Measurements from ENCODE around the gene MBD4.

MBD4 gene

DNA sequence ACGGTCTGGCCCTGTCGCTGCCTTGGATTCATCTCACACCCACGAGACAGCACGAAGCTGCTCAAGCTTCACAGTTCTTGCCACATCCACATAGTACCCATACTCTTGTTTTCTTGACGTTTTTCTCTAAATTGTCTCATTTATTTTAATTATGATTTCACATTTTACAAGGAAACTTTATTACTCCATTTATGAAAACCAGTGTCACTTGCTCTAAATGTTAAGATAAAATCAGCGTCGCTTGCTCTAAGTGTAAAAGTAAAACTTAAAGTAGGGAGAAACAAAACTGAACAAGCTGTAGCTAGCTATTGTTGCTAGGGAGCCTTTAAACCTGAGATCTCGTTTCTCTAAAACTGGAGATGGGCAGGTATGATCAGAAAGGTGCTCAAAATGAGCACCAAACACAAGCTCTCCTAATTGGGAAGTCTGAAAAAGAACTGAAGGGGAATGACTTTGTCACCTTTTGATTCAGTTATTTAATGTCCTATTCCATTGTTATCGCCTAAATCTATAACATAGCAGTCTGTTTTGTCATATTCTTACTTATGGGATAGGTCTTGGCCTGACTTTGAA is 956 bp upstream of the MBD4 start:
- peak overlapping the region; percentile 68 for H2AFZ ChIP-seq (ENCODE audit: low read depth)
- no peaks in the 10 kb centered on the region for H3K27me3 ChIP-seq (ENCODE audit: insufficient read depth, low read depth)
- peak overlapping the region; percentile 63 for H3K4me2 ChIP-seq
- H4K20me1 ChIP-seq (ENCODE audit: insufficient read depth) = no peaks in the 10 kb centered on the region
- H3K27ac ChIP-seq = peak overlapping the region; percentile 85
- H3K4me1 ChIP-seq (ENCODE audit: low read depth, poor library complexity, severe bottlenecking) = peaks cover 43% of the 10 kb centered on the region
- no peak overlapping the region for H3K4me3 ChIP-seq (IDR thresholded peaks at IDR 0.05; ENCODE audit: insufficient read depth, low read depth, low read length)
- H3K36me3 ChIP-seq (ENCODE audit: insufficient read depth) = no peaks in the 10 kb centered on the region
- H3K9ac ChIP-seq = peak overlapping the region; percentile 75
- TF ChIP-seq, protein P1, sequence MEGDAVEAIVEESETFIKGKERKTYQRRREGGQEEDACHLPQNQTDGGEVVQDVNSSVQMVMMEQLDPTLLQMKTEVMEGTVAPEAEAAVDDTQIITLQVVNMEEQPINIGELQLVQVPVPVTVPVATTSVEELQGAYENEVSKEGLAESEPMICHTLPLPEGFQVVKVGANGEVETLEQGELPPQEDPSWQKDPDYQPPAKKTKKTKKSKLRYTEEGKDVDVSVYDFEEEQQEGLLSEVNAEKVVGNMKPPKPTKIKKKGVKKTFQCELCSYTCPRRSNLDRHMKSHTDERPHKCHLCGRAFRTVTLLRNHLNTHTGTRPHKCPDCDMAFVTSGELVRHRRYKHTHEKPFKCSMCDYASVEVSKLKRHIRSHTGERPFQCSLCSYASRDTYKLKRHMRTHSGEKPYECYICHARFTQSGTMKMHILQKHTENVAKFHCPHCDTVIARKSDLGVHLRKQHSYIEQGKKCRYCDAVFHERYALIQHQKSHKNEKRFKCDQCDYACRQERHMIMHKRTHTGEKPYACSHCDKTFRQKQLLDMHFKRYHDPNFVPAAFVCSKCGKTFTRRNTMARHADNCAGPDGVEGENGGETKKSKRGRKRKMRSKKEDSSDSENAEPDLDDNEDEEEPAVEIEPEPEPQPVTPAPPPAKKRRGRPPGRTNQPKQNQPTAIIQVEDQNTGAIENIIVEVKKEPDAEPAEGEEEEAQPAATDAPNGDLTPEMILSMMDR (conservative IDR thresholded peaks at IDR 0.05; ENCODE audit: low read depth, low read length) = no peak
- H3K79me2 ChIP-seq (ENCODE audit: insufficient read depth, low read depth) = peaks cover 48% of the 10 kb centered on the region

- no peaks in the 10 kb centered on the region for H3K27me3 ChIP-seq (ENCODE audit: insufficient read depth, low read depth)
- peaks cover 50% of the 10 kb centered on the region for H3K79me2 ChIP-seq (ENCODE audit: insufficient read depth, low read depth)
- peaks cover 56% of the 10 kb centered on the region for H3K4me1 ChIP-seq (ENCODE audit: low read depth, poor library complexity, severe bottlenecking)
- H3K36me3 ChIP-seq (ENCODE audit: insufficient read depth) = 0 out of 2 replicates have a peak, but pooled peaks cover 1% of the 10 kb centered on the region
- peak overlapping the region; percentile 85 for H3K27ac ChIP-seq
- TF ChIP-seq, protein P1 (conservative IDR thresholded peaks at IDR 0.05; ENCODE audit: low read depth, low read length) = no peak
- H3K9ac ChIP-seq = peak overlapping the region; percentile 75; the same call in 1 of the 2 replicates
- H3K4me2 ChIP-seq = peak overlapping the region; percentile 80
- H3K4me3 ChIP-seq (IDR thresholded peaks at IDR 0.05; ENCODE audit: insufficient read depth, low read depth, low read length) = peak overlapping the region; percentile 93
- H2AFZ ChIP-seq (ENCODE audit: low read depth) = peak overlapping the region; percentile 87
- H4K20me1 ChIP-seq (ENCODE audit: insufficient read depth) = no peaks in the 10 kb centered on the region
Measured at GRCh38 chr3:129439226-129439816, 427 bp downstream of the MBD4 start.

- H4K20me1 ChIP-seq (ENCODE audit: insufficient read depth) = no peaks in the 10 kb centered on the region
- H3K4me3 ChIP-seq (IDR thresholded peaks at IDR 0.05; ENCODE audit: insufficient read depth, low read depth, low read length) = no peak overlapping the region
- peaks cover 65% of the 10 kb centered on the region for H3K4me1 ChIP-seq (ENCODE audit: low read depth, poor library complexity, severe bottlenecking)
- no peak overlapping the region for H2AFZ ChIP-seq (ENCODE audit: low read depth)
- H3K27me3 ChIP-seq (ENCODE audit: insufficient read depth, low read depth) = no peaks in the 10 kb centered on the region
- TF ChIP-seq, protein P1 (conservative IDR thresholded peaks at IDR 0.05; ENCODE audit: low read depth, low read length) = no peak
- peaks cover 41% of the 10 kb centered on the region for H3K79me2 ChIP-seq (ENCODE audit: insufficient read depth, low read depth)
- 0 out of 2 replicates have a peak overlapping the region, but pooled peaks have one; percentile 3 for H3K4me2 ChIP-seq
- H3K36me3 ChIP-seq (ENCODE audit: insufficient read depth) = peaks cover 6% of the 10 kb centered on the region; the same call in 1 of the 2 replicates
- no peak overlapping the region for H3K27ac ChIP-seq
- H3K9ac ChIP-seq = no peak overlapping the region
Measured at GRCh38 chr3:129435367-129435766, 4.4 kb downstream of the MBD4 start.

GRCh38 chr3:129434140-129434539 is 5.6 kb downstream of the MBD4 start:
- peaks cover 6% of the 10 kb centered on the region; the same call in 1 of the 2 replicates for H3K36me3 ChIP-seq (ENCODE audit: insufficient read depth)

More at GRCh38 chr3:129434140-129434539, 5.6 kb downstream of the MBD4 start:
- TF ChIP-seq, protein P1 (conservative IDR thresholded peaks at IDR 0.05; ENCODE audit: low read depth, low read length) = no peak
- Histone ChIP-seq H3K4me3 (IDR thresholded peaks at IDR 0.05; ENCODE audit: insufficient read depth, low read depth, low read length) (no peak overlapping the region), H3K9ac (no peak overlapping the region), H3K4me2 (no peak overlapping the region), H3K27me3 (ENCODE audit: insufficient read depth, low read depth) (no peaks in the 10 kb centered on the region), H4K20me1 (ENCODE audit: insufficient read depth) (no peaks in the 10 kb centered on the region), H3K27ac (no peak overlapping the region), H3K4me1 (ENCODE audit: low read depth, poor library complexity, severe bottlenecking) (peaks cover 78% of the 10 kb centered on the region), H3K79me2 (ENCODE audit: insufficient read depth, low read depth) (peaks cover 35% of the 10 kb centered on the region), H2AFZ (ENCODE audit: low read depth) (no peak overlapping the region)

Data from KMS-11 (cell line).